Natural killer cell (primary cell): ENCODE measurements around the gene LIAS. TPM values are rescaled to one million over a fixed set of nuclear protein-coding genes. Genes with fewer than 3 reads are reported as not detected.

Experiments used
- ATAC-seq, 3 donors: fragments of 150-1000 bp in 2 of 3; fragments of 200-7000 bp in 1 of 3; cut with Tn5 transposase; 1 replicate in 1 of 3; 2 replicates in 2 of 3; pipeline ENCODE4 v1.10.0; 2021; ENCODE audit warnings: mild to moderate bottlenecking in 2 of 3, moderate library complexity in 2 of 3
- DNase-seq, 2 donors: peaks; one replicate each; pipeline versions ENCODE4 v3.0.0 to v3.0.0-alpha.2; 2013 to 2021; ENCODE audit warnings: mixed read lengths in 1 of 2
- H3K27ac ChIP-seq: one replicate; pipeline ENCODE4 v1.5.1; 2013; ENCODE audit warnings: mild to moderate bottlenecking, low read length
- H3K27me3 ChIP-seq: one replicate; pipeline ENCODE4 v1.6.1; 2013; ENCODE audit warnings: low read length; ENCODE audit not compliant: control insufficient read depth, insufficient read depth
- H3K36me3 ChIP-seq: one replicate; pipeline ENCODE4 v1.6.1; 2013; ENCODE audit warnings: low read length; ENCODE audit not compliant: control insufficient read depth, insufficient read depth
- H3K4me1 ChIP-seq: one replicate; pipeline ENCODE4 v1.6.1; 2013; ENCODE audit warnings: low read length; ENCODE audit not compliant: control insufficient read depth, insufficient read depth
- H3K4me3 ChIP-seq: one replicate; pipeline ENCODE4 v1.5.1; 2013; ENCODE audit warnings: low read length
- H3K9me3 ChIP-seq: one replicate; pipeline ENCODE4 v1.6.1; 2013; ENCODE audit warnings: low read length; ENCODE audit not compliant: control insufficient read depth, insufficient read depth
- H3K27ac Mint-ChIP-seq, 2 donors: one replicate each; pipeline ENCODE4 v1.8.0; 2022; ENCODE audit warnings: mild to moderate bottlenecking in 2 of 2, mixed read lengths in 2 of 2, moderate library complexity in 1 of 2
- H3K27me3 Mint-ChIP-seq, 2 donors: one replicate each; pipeline ENCODE4 v1.8.0; 2022; ENCODE audit warnings: low read depth in 2 of 2, mixed read lengths in 2 of 2
- H3K36me3 Mint-ChIP-seq: one replicate; pipeline ENCODE4 v1.8.0; 2022; ENCODE audit warnings: mixed read lengths
- H3K4me1 Mint-ChIP-seq, 2 donors: one replicate each; pipeline ENCODE4 v1.8.0; 2022; ENCODE audit warnings: mixed read lengths in 2 of 2
- H3K4me3 Mint-ChIP-seq: one replicate; pipeline ENCODE4 v1.8.0; 2022; ENCODE audit warnings: mild to moderate bottlenecking, moderate library complexity, mixed read lengths
- H3K9me3 Mint-ChIP-seq, 2 donors: one replicate each; pipeline ENCODE4 v1.8.0; 2022; ENCODE audit warnings: mixed read lengths in 2 of 2
- CTCF ChIP-seq: fragments of 200-600 bp; IDR thresholded peaks from one replicate; pipeline ENCODE4 v1.8.0; 2022; ENCODE audit warnings: antibody characterized with exemption
- WGBS: methylation state at CpG from one replicate; pipeline ENCODE4 v1.1.7; 2013; ENCODE audit warnings: missing lambda C conversion rate; ENCODE audit not compliant: insufficient coverage; 5-methylcytosine and 5-hydroxymethylcytosine counted together
- intact Hi-C: fragments of 100-400 bp; cut with micrococcal nuclease; formaldehyde crosslinking; loops from one replicate; pipeline ENCODE4 v1.14.2; 2022
- total RNA-seq, 4 donors: library from RNA; stranded (reverse); fragments of 120-200 nt in 1 of 4; gene quantifications; one replicate each; pipeline versions ENCODE4 v1.2.3 to v1.2.4, GENCODE V29; 2013 to 2022

The LIAS gene
- total RNA-seq, 3 donors from 2014 or later (not counting 1 experiment from before 2014, with no cell fraction given) = 10.6 to 14.3 (median 11.9) TPM

DNA sequence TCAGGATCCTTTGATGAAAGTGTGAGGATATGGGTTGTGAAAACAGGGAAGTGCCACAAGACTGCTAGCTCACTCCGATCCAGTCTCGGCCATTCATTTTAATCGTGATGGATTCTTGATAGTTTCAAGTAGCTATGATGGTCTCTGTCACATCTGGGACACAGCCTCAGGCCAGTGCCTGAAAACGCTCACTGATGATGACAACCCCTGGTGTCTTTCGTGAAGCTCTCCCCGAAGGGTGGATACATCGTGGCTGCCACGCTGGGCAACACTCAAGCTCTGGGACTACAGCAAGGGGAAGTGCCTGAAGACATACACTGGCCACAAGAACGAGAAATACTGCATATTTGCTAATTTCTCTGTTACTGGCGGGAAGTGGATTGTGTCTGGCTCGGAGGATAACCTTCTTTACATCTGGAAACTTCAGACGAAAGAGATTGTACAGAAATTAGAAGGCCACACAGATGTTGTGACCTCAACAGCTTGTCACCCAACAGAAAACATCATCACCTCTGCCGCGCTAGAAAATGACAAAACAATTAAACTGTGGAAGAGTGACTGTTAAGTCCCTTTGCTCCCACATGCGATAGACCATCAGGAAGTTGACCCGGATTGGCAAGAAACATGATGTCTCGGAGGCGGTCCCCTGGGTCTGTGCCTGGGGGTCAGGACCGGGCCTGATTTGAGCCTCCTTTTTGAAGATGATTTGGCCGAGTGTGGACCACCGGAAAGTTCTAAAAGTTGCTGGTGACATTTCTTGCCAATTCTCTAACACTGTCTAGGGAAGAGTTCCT is 22.2 kb downstream of the LIAS start:
- H3K4me1 Mint-ChIP-seq = no peaks in the 10 kb centered on the region
- no peaks in the 10 kb centered on the region for H3K36me3 Mint-ChIP-seq
- intact Hi-C loops = no loop called here
- no peak for DNase-seq
- TF ChIP-seq CTCF = no peak
- H3K27ac ChIP-seq = no peak overlapping the region
- WGBS = 85% methylated on average over 21 of the region's 21 CpGs
- H3K27me3 Mint-ChIP-seq = no peaks in the 10 kb centered on the region
- H3K4me3 ChIP-seq = no peak overlapping the region
- peak in 1 of 3 donors; percentile 43 for ATAC-seq
- no peaks in the 10 kb centered on the region for H3K9me3 ChIP-seq
- H3K27me3 ChIP-seq = no peaks in the 10 kb centered on the region
- H3K36me3 ChIP-seq = peaks cover 8% of the 10 kb centered on the region
- H3K27ac Mint-ChIP-seq = no peak overlapping the region
- H3K4me1 ChIP-seq = no peaks in the 10 kb centered on the region
- H3K4me3 Mint-ChIP-seq = no peak overlapping the region
- no peaks in the 10 kb centered on the region for H3K9me3 Mint-ChIP-seq

DNA sequence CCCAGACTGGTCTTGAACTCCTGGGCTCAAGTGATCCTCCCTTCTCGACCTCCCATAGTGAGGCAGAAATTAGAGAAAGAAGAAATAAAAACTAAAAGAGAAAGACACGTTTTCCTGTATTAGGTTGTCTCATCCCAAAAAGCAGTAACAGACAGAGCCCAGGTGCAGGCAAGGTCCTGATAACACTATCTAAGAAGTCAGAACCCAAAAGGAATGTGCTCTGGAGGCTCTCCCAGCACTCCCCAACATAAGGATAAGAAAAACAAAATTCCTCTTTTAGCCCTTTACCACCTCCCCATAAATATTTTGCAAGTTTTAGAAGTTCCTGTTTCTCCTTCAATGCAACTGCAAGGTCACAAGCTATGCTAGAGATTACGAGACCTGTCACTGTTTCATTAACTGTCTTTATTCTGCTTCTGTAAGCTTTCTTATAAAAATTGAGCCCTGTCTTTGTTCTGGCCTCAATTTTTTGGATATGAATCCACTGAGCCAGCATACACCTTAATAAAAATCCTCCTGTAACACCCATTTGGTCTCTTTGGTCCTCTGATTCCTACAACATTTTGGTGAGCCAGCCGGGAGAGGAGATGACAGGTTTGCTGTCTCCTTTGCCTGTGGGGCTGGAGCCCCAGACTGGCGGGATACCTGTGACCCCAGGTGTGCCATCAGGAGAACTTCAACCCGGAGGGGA is 25.9 kb downstream of the LIAS start:
- intact Hi-C loops = no loop called here
- no peak overlapping the region for H3K27ac ChIP-seq
- ATAC-seq = no peak
- H3K4me1 Mint-ChIP-seq = no peaks in the 10 kb centered on the region
- H3K4me3 Mint-ChIP-seq = no peak overlapping the region
- no peak overlapping the region for H3K27ac Mint-ChIP-seq
- no peaks in the 10 kb centered on the region for H3K36me3 Mint-ChIP-seq
- H3K27me3 Mint-ChIP-seq = no peaks in the 10 kb centered on the region
- H3K9me3 ChIP-seq = no peaks in the 10 kb centered on the region
- no peaks in the 10 kb centered on the region for H3K9me3 Mint-ChIP-seq
- H3K4me3 ChIP-seq = no peak overlapping the region
- DNase-seq = no peak
- TF ChIP-seq CTCF = no peak
- no peaks in the 10 kb centered on the region for H3K4me1 ChIP-seq
- no peaks in the 10 kb centered on the region for H3K27me3 ChIP-seq
- no peaks in the 10 kb centered on the region for H3K36me3 ChIP-seq
- WGBS = 92% methylated on average over 6 of the region's 6 CpGs

DNA sequence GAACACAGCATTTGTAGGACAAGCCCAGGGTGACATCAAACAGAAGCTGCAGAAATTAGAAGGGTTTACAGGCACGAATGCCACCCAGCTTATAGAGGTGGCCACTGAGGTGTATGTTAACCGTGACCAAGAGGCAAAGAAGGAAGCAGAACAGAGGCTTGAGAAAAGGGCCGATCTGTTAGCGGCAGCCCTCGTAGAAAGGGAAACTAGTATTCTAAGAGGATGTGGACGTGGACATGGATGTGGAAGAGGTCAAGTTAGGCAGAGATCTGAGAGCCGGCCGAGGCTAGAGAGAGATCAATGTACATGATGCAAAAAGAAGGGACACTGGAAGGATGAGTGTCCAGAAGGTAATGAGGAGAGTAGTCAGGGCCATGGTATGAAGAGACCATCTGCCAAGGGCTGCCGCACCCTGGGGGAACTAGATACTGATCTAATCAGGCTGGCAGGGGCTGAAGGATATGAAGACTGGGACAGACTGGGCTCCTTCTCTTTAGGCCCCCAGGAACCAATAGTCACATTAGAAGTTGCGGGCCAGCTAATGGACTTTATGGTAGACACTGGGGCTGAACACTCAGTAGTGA is 27.5 kb downstream of the LIAS start:
- no peak for DNase-seq
- Mint-ChIP-seq H3K4me3 (no peak overlapping the region), H3K27ac (no peak overlapping the region), H3K36me3 (no peaks in the 10 kb centered on the region), H3K9me3 (no peaks in the 10 kb centered on the region), H3K27me3 (no peaks in the 10 kb centered on the region), H3K4me1 (no peaks in the 10 kb centered on the region)
- Histone ChIP-seq H3K36me3 (no peaks in the 10 kb centered on the region), H3K9me3 (no peaks in the 10 kb centered on the region), H3K4me3 (no peak overlapping the region), H3K27ac (no peak overlapping the region), H3K4me1 (no peaks in the 10 kb centered on the region), H3K27me3 (no peaks in the 10 kb centered on the region)
- ATAC-seq = no peak
- intact Hi-C loops = no loop called here
- 86% methylated on average over 10 of the region's 10 CpGs for WGBS
- TF ChIP-seq CTCF = no peak
